GM12872 (cell line): ENCODE data around the gene TRIOBP.

Source experiments
- TF ChIP-seq, protein P1 (sequence below): IDR thresholded peaks from 3 replicates; pipeline ENCODE4 v1.5.1; 2011; ENCODE audit warnings: low read depth, mild to moderate bottlenecking, low read length, moderate library complexity; ENCODE audit not compliant: insufficient read depth

The TRIOBP gene

DNA sequence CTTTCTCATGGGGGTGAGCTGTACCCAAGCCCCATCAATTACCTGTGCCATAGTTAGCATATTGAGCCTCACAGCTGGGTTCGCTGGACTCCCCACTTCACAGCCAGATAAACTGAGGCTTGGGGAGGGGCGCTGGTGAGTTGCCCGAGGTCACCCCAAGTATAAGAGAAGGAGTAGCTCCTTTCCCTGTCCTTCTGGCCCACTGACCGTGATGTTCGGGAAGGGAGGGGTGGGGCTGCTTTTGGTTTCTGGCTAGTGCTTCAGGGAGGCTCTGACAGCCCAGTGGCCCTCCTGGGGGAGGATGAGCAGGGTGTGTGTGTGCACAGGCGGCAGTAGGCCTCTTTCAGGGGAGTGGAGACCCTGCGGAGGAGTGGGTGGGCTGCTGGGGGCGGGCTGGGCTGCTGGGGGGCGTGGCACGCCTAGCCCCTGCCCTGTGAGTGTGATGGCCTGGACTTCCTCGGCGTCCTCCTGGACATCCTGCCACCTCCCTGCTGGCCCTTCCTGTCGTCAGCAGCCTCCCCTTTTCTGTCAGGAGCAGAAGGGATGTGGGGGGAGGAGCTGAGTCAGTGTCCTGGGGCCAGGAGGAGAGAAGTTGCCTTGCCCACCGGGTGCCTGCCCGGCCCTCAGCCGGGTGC is 50.3 kb downstream of the TRIOBP start:
- TF ChIP-seq, protein P1, sequence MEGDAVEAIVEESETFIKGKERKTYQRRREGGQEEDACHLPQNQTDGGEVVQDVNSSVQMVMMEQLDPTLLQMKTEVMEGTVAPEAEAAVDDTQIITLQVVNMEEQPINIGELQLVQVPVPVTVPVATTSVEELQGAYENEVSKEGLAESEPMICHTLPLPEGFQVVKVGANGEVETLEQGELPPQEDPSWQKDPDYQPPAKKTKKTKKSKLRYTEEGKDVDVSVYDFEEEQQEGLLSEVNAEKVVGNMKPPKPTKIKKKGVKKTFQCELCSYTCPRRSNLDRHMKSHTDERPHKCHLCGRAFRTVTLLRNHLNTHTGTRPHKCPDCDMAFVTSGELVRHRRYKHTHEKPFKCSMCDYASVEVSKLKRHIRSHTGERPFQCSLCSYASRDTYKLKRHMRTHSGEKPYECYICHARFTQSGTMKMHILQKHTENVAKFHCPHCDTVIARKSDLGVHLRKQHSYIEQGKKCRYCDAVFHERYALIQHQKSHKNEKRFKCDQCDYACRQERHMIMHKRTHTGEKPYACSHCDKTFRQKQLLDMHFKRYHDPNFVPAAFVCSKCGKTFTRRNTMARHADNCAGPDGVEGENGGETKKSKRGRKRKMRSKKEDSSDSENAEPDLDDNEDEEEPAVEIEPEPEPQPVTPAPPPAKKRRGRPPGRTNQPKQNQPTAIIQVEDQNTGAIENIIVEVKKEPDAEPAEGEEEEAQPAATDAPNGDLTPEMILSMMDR, result no peak

- TF ChIP-seq, protein P1, result no peak
These were observed 50.9 kb downstream of the TRIOBP start for GRCh38 chr22:37747715-37748100.

GRCh38 chr22:37748659-37749058 is 51.8 kb downstream of the TRIOBP start:
- TF ChIP-seq, protein P1, result no peak

DNA sequence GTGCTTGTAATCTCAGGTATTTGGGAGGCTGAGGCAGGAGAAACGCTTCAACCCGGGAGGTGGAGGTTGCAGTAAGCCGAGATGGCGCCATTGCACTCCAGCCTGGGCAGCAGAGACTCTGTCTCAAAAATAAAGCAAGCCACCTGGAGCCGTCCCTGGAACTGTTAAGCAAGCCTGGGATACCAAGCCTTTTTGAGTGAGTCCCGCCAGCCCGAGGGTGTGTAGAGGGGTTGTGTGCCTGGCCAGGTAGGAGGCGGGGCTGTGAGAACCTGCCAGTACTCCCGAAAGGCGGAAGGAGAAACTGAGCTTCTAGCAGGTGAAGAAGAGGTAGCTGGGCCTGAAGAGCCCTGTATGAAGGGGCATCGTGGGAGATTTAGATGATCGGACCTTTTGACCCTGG is 52.4 kb downstream of the TRIOBP start:
- TF ChIP-seq, protein P1, result no peak

- TF ChIP-seq, protein P1, result no peak
These were observed 53.2 kb downstream of the TRIOBP start for GRCh38 chr22:37749831-37750595.

GRCh38 chr22:37750596-37751162 is 53.8 kb downstream of the TRIOBP start:
- TF ChIP-seq, protein P1, result no peak

- TF ChIP-seq, protein P1, result no peak
These were observed 54.8 kb downstream of the TRIOBP start for GRCh38 chr22:37751449-37752188.
